NCI-H524 (cell line): ENCODE results near the gene CRYM.

Source experiments
- DNase-seq, 2 experiments: peaks; one replicate each; lab custom pipeline; 2025; lab: John Stamatoyannopoulos, UW

Gene CRYM

GRCh38 chr16:21244518-21245215 lies 33.4 kb downstream of the CRYM start:
- DNase-seq, result no peak

DNA sequence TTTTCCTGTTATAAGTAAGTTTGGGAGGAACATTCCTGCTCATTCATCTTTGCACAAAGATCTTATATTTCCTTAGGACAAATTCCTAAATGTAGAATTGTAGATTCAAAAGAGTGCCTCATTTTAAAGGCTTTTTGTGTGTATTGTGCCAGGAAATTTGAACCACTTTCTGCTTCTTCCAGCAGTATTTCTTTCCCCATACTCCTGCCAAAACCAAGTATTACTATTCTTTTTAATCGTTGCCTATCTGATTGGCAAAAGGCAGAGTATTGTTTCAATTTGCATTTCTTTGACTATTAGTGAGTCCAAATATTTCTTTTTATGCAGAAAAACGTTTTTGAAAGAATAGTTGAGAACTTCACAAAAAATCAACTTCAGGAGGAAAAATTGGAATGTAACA lies 35.3 kb downstream of the CRYM start:
- DNase-seq, result no peak

- DNase-seq, result no peak
These were observed 38.4 kb downstream of the CRYM start for GRCh38 chr16:21239646-21240045.

DNA sequence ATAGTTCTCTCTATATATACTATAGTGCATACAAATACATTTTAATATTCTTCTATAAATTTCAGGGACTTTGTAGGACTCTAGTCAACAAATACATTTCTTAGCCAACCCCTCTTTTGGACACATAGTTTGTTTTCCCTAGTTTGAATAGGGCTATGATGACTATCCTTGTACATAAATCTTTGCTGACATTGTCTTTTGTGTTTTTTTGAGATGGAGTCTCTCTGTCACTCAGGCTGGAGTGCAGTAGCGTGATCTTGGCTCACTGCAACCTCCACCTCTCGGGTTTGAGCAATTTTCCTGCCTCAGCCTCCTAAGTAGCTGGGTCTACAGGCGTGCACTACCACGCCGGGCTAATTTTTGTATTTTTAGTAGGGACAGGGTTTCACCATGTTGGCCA lies 41.3 kb downstream of the CRYM start:
- no peak for DNase-seq

DNA sequence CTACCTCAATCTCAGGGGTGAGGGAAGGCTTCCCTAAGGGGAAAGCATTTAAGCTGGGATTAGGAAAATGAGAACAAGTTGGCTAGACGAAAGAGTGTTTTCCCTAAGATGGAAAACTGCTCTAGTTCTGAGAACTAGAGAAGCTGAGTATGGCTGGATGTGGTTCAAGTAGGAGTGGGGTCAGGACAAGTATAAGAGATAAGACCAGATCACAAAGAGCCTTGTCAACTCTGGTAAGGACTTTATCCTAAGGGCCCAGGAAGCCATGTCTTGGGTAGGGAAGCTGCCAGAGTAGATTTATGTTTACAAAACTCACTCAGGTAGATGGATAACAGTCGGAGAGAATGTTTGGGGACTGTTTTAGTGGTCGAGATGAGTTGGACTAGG lies 42.9 kb downstream of the CRYM start:
- DNase-seq, result no peak

DNA sequence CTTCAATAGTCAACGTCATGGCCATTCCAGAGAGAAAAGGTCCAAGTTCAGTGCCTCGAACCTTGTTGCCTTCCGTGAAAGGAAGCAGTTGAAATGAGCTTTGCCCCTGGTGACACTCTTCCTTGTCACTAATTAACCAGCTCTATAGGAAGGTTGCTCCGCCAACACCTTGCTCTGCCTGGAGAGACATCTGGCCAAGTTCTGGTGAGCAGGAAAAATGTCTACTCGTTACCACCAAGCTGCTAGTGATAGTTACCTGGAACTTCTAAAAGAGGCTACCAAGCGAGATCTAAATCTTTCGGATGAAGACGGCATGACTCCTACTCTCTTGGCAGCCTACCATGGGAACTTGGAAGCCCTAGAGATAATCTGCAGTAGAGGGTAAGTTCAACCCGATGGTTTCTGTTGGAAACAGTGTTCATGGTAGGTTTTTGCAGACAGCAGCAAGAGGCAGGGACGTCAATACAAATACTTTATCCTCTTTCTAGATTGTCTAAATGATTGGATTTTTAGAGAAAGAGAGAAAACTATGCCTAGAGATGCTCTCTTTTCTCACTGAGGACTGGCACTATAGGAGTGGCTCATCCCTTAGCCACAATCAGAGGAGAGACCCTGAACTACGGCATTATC lies 44.5 kb downstream of the CRYM start, which contains the start of gene ANKS4B:
ANKS4B (plus strand) TSS at position 179 of the 630 bp plus-strand sequence; CDS start at position 218, 39 bp downstream.
- no peak for DNase-seq

GRCh38 chr16:21233045-21233520 lies 45.0 kb downstream of the CRYM start:
- no peak for DNase-seq

- DNase-seq, result no peak
These were observed 49.7 kb downstream of the CRYM start for GRCh38 chr16:21228361-21228872.

DNA sequence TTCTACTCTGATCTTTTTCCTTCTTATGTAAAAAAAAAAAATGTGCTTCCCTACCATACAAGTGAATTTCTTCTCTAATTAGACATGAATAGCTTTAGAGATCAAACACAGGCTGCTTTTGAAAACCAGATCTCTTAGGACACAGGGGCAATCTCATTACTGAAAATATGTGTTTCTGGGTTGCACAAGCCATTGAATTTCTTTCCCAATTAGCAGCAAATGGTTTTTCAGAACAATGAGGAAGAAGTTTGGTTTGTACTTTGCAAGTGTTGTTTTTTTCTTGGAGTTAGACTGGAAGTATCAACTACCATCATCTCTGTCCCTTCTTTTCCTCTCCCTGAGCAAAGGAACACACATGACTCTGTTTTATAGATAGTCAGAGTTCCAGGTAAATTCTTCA lies 50.2 kb downstream of the CRYM start:
- DNase-seq, result no peak

GRCh38 chr16:21226749-21227148 lies 51.3 kb downstream of the CRYM start:
- DNase-seq, result no peak

DNA sequence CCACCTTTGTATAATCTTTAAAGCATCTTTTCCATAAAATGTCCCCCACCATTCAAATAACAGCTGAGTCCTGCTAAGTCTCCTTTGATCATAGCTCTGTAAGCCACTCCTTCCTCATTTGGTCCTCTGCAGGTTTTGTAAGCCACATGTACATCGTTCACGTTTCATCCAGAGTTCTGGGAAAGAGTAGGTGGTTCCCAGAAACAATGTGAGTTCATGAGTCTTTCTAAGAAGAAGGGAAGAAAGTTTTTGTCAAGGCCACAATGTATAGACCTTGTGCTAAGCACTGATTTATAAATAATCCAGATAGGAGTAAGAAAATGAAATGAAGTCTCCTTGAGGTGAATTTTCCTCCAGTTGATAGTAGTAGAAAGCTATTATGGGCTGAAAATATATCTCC lies 53.3 kb downstream of the CRYM start:
- DNase-seq, result no peak

DNA sequence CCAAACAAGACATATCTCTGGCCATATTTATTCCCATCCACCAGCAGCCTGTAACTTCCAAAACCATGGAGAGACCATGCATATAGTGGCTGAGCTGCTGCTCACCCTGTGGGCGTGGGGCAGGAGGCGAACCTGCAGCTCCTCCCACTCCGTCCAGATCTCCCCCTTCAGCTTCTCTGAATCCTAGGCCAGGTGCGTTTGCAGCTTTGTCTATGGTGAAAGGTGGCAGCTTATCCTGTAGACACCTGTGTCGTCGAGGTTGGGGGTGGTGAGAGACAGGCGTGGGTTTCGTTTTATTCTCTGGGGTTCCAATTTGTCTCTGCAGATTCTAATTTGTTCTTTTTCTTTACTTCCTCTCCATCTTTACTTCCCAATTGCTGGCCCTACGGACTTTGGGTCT lies 54.3 kb downstream of the CRYM start:
- DNase-seq, result no peak

- no peak for DNase-seq
These were observed 55.4 kb downstream of the CRYM start for GRCh38 chr16:21222495-21223337.

- no peak for DNase-seq
These were observed 58.5 kb downstream of the CRYM start for GRCh38 chr16:21219551-21219950.

- no peak for DNase-seq
These were observed 59.9 kb downstream of the CRYM start for GRCh38 chr16:21218153-21218552.

- DNase-seq, result no peak
These were observed 61.0 kb downstream of the CRYM start for GRCh38 chr16:21217121-21217520.

- no peak for DNase-seq
These were observed 64.0 kb downstream of the CRYM start for GRCh38 chr16:21214086-21214485.

GRCh38 chr16:21211486-21211885 lies 66.6 kb downstream of the CRYM start, which contains the start of gene ZP2:
TSS of gene ZP2 (minus strand) at chr16:21211574. CDS start at chr16:21211547, 27 bp downstream.
- no peak for DNase-seq
